SK-N-SH (cell line): ENCODE data around the gene TMX4. TPM values are rescaled to one million over a fixed set of nuclear protein-coding genes. Genes with fewer than 3 reads are reported as not detected.

Source experiments
- CTCF ChIA-PET: fragments of 300-600, 350-600 bp; formaldehyde crosslinking; extraction: SDS; loops from one replicate; lab custom pipeline; 2021; lab: Yijun Ruan, JAX
- POLR2A ChIA-PET: fragments of 350-600 bp; sonication (Branson Sonifier 250); formaldehyde crosslinking; extraction: SDS; loops from one replicate; lab custom pipeline; 2020; ENCODE audit warnings: antibody characterized with exemption, inconsistent platforms; lab: Yijun Ruan, JAX
- DNase-seq: peaks from one replicate; pipeline ENCODE4 v3.0.0; 2012
- H2AFZ ChIP-seq: fragments of 200-600 bp; sonication (generic); 2 replicates; pipeline ENCODE4 v1.8.1; 2016; ENCODE audit warnings: antibody characterized with exemption, mild to moderate bottlenecking, low read depth
- H3F3A ChIP-seq: fragments of 200-600 bp; sonication (generic); replicated peaks from 2 replicates; pipeline ENCODE3; 2016; ENCODE audit warnings: antibody characterized with exemption, mild to moderate bottlenecking; ENCODE audit not compliant: insufficient read depth
- H3K27ac ChIP-seq, 2 experiments: fragments of 200-500 bp in 1 of 2; fragments of 200-600 bp in 1 of 2; sonication (Bioruptor generic) in 1 of 2; sonication (generic), shearing (Covaris generic) in 1 of 2; 2 replicates each; pipeline versions ENCODE4 v1.5.1 to v1.6.1; 2014 to 2016; ENCODE audit warnings: low read depth in 2 of 2, inconsistent platforms in 1 of 2, low read length in 1 of 2, mild to moderate bottlenecking in 1 of 2, mixed read lengths in 1 of 2
- H3K27me3 ChIP-seq: fragments of 200-600 bp; sonication (generic), shearing (Covaris generic); 2 replicates; pipeline ENCODE4 v1.6.1; 2016; ENCODE audit warnings: mixed run types; ENCODE audit not compliant: insufficient read depth
- H3K36me3 ChIP-seq, 2 experiments: fragments of 200-500 bp in 1 of 2; fragments of 200-600 bp in 1 of 2; sonication (Bioruptor generic) in 1 of 2; sonication (generic) in 1 of 2; replicated peaks in 1 of 2; 2 replicates each; pipeline versions ENCODE3 to v1.5.1; 2014 to 2016; ENCODE audit warnings: low read length in 1 of 2, mild to moderate bottlenecking in 1 of 2; ENCODE audit not compliant: insufficient read depth in 2 of 2, control insufficient read depth in 1 of 2
- H3K4me1 ChIP-seq, 2 experiments: fragments of 200-500 bp in 1 of 2; fragments of 200-600 bp in 1 of 2; sonication (Bioruptor generic) in 1 of 2; sonication (generic), shearing (Covaris generic) in 1 of 2; 2 replicates each; pipeline versions ENCODE4 v1.5.1 to v1.6.1; 2014 to 2016; ENCODE audit warnings: low read depth in 1 of 2, low read length in 1 of 2, mixed run types in 1 of 2; ENCODE audit not compliant: insufficient read depth in 2 of 2, control insufficient read depth in 1 of 2
- H3K4me2 ChIP-seq: fragments of 200-600 bp; sonication (generic), shearing (Covaris generic); 2 replicates; pipeline ENCODE4 v1.6.1; 2017; ENCODE audit warnings: mixed run types
- H3K4me3 ChIP-seq, 2 experiments: fragments of 200-500 bp in 1 of 2; fragments of 200-600 bp in 1 of 2; sonication (Bioruptor generic) in 1 of 2; sonication (generic), shearing (Covaris generic) in 1 of 2; 2 replicates each; pipeline versions ENCODE4 v1.5.1 to v1.8.1; 2014 to 2016; ENCODE audit warnings: low read depth in 2 of 2, inconsistent platforms in 1 of 2, low read length in 1 of 2, mild to moderate bottlenecking in 1 of 2, mixed read lengths in 1 of 2, moderate library complexity in 1 of 2
- H3K79me2 ChIP-seq: fragments of 200-600 bp; sonication (generic); 2 replicates; pipeline ENCODE4 v1.8.1; 2017; ENCODE audit warnings: mild to moderate bottlenecking; ENCODE audit not compliant: insufficient read depth
- H3K9ac ChIP-seq: fragments of 200-600 bp; sonication (generic); 2 replicates; pipeline ENCODE4 v1.6.1; 2017; ENCODE audit warnings: mixed run types
- H3K9me2 ChIP-seq: fragments of 200-600 bp; sonication (generic); 2 replicates; pipeline ENCODE4 v1.6.1; 2017; ENCODE audit warnings: mixed run types
- H3K9me3 ChIP-seq: fragments of 200-600 bp; sonication (generic); 2 replicates; pipeline ENCODE4 v1.6.1; 2017; ENCODE audit warnings: mixed run types, mild to moderate bottlenecking, moderate library complexity
- H4K20me1 ChIP-seq: fragments of 200-600 bp; sonication (generic); 2 replicates; pipeline ENCODE4 v1.6.1; 2017; ENCODE audit warnings: mild to moderate bottlenecking, mixed run types; ENCODE audit not compliant: insufficient read depth
- FOXM1 ChIP-seq: IDR thresholded peaks from 2 replicates; pipeline ENCODE4 v1.4.0; 2012; ENCODE audit warnings: low read depth, mild to moderate bottlenecking
- GATA2 ChIP-seq: sonication (generic); formaldehyde crosslinking; IDR thresholded peaks from 2 replicates; pipeline ENCODE4 v1.5.0; 2020; ENCODE audit warnings: mild to moderate bottlenecking, missing genetic modification reagents
- JUND ChIP-seq: IDR thresholded peaks from 2 replicates; pipeline ENCODE4 v1.4.0; 2012
- MEF2A ChIP-seq: IDR thresholded peaks from 2 replicates; pipeline ENCODE4 v1.4.0; 2012; ENCODE audit warnings: low read depth, borderline replicate concordance
- MXI1 ChIP-seq: IDR thresholded peaks from 2 replicates; pipeline ENCODE4 v1.6.1; 2012; ENCODE audit warnings: mild to moderate bottlenecking, low read depth, low read length, improper control_type of control experiment
- NRF1 ChIP-seq: IDR thresholded peaks from 2 replicates; pipeline ENCODE4 v1.6.1; 2012; ENCODE audit warnings: low read depth, mild to moderate bottlenecking, low read length
- TAF1 ChIP-seq: IDR thresholded peaks from 2 replicates; pipeline ENCODE4 v1.6.1; 2012; ENCODE audit warnings: low read depth, mild to moderate bottlenecking, low read length, moderate library complexity, borderline replicate concordance
- TCF12 ChIP-seq: IDR thresholded peaks from 2 replicates; pipeline ENCODE4 v1.4.0; 2012
- WGBS: methylation state at CpG from one replicate; pipeline ENCODE4 v1.1.6; 2017; ENCODE audit warnings: low lambda C conversion rate; 5-methylcytosine and 5-hydroxymethylcytosine counted together
- polyA plus RNA-seq, 3 experiments: library from polyadenylated mRNA; depleted of rRNA; stranded (reverse); fragments of >200 nt; gene quantifications; 2 replicates each; pipeline ENCODE4 v1.2.3, GENCODE V29; 2012
- TF ChIP-seq, protein P1 (sequence below): IDR thresholded peaks from 2 replicates; pipeline ENCODE4 v1.4.0; 2012; ENCODE audit warnings: low read depth, borderline replicate concordance
- TF ChIP-seq, protein P2 (sequence below): IDR thresholded peaks from 2 replicates; pipeline ENCODE4; 2012
- TF ChIP-seq, protein P3 (sequence below): IDR thresholded peaks from 2 replicates; pipeline ENCODE4 v1.6.1; 2012; ENCODE audit warnings: mild to moderate bottlenecking, low read depth, low read length, moderate library complexity

TMX4 gene
- polyA plus RNA-seq, 1 of the 3 experiments (the other 2 are of a cell fraction), result 10.9 TPM

- Histone ChIP-seq H3K4me2 (no peak overlapping the region), H3F3A (no peaks in the 10 kb centered on the region), H3K27ac (no peak overlapping the region), H3K79me2 (no peaks in the 10 kb centered on the region), H3K9me3 (no peaks in the 10 kb centered on the region), H3K9me2 (no peaks in the 10 kb centered on the region), H3K36me3 (no peaks in the 10 kb centered on the region), H3K27me3 (no peaks in the 10 kb centered on the region), H4K20me1 (no peaks in the 10 kb centered on the region), H3K4me1 (peaks cover 0 to 5% of the 10 kb centered on the region in 2 experiments; a peak in 2 of 4 replicates), H2AFZ (peak overlapping the region; percentile 58), H3K9ac (no peak overlapping the region), H3K4me3 (no peak overlapping the region)
- TF ChIP-seq, protein P1, sequence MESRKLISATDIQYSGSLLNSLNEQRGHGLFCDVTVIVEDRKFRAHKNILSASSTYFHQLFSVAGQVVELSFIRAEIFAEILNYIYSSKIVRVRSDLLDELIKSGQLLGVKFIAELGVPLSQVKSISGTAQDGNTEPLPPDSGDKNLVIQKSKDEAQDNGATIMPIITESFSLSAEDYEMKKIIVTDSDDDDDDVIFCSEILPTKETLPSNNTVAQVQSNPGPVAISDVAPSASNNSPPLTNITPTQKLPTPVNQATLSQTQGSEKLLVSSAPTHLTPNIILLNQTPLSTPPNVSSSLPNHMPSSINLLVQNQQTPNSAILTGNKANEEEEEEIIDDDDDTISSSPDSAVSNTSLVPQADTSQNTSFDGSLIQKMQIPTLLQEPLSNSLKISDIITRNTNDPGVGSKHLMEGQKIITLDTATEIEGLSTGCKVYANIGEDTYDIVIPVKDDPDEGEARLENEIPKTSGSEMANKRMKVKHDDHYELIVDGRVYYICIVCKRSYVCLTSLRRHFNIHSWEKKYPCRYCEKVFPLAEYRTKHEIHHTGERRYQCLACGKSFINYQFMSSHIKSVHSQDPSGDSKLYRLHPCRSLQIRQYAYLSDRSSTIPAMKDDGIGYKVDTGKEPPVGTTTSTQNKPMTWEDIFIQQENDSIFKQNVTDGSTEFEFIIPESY, result no peak
- TF ChIP-seq GATA2 (CRISPR knock-in tag) (no peak), MEF2A (no peak), TCF12 (no peak), JUND (no peak), FOXM1 (no peak), NRF1 (no peak), MXI1 (no peak), TAF1 (no peak)
- TF ChIP-seq, protein P2, sequence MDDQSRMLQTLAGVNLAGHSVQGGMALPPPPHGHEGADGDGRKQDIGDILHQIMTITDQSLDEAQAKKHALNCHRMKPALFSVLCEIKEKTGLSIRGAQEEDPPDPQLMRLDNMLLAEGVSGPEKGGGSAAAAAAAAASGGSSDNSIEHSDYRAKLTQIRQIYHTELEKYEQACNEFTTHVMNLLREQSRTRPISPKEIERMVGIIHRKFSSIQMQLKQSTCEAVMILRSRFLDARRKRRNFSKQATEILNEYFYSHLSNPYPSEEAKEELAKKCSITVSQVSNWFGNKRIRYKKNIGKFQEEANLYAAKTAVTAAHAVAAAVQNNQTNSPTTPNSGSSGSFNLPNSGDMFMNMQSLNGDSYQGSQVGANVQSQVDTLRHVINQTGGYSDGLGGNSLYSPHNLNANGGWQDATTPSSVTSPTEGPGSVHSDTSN, result no peak
- TF ChIP-seq, protein P3, sequence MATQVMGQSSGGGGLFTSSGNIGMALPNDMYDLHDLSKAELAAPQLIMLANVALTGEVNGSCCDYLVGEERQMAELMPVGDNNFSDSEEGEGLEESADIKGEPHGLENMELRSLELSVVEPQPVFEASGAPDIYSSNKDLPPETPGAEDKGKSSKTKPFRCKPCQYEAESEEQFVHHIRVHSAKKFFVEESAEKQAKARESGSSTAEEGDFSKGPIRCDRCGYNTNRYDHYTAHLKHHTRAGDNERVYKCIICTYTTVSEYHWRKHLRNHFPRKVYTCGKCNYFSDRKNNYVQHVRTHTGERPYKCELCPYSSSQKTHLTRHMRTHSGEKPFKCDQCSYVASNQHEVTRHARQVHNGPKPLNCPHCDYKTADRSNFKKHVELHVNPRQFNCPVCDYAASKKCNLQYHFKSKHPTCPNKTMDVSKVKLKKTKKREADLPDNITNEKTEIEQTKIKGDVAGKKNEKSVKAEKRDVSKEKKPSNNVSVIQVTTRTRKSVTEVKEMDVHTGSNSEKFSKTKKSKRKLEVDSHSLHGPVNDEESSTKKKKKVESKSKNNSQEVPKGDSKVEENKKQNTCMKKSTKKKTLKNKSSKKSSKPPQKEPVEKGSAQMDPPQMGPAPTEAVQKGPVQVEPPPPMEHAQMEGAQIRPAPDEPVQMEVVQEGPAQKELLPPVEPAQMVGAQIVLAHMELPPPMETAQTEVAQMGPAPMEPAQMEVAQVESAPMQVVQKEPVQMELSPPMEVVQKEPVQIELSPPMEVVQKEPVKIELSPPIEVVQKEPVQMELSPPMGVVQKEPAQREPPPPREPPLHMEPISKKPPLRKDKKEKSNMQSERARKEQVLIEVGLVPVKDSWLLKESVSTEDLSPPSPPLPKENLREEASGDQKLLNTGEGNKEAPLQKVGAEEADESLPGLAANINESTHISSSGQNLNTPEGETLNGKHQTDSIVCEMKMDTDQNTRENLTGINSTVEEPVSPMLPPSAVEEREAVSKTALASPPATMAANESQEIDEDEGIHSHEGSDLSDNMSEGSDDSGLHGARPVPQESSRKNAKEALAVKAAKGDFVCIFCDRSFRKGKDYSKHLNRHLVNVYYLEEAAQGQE, result no peak
- no peak for DNase-seq
- WGBS, result 80% methylated on average over 3 of the region's 3 CpGs
- POLR2A ChIA-PET, result interaction anchor here (1.4 kb wide), 1 partner anchor 784 kb away, joined by 5 read pairs; no protein-coding TSS in a partner anchor
- CTCF ChIA-PET, result interaction anchor here (0.6 to 7.7 kb wide), 41 partner anchors 9 to 788 kb away, joined by 3 to 140 read pairs (median 8); partner anchors contain the start of gene TMX4
These were observed 82.2 kb downstream of the TMX4 start for GRCh38 chr20:7937328-7937727.
